Endothelial cell of umbilical vein (primary cell): ENCODE results near the gene KCND2. TPM values are rescaled to one million over a fixed set of nuclear protein-coding genes. Genes with fewer than 3 reads are reported as not detected.

ENCODE experiments used
- BruUV-seq: library from RNA; stranded (reverse); fragments of 400-500 nt; replicated peaks from 2 replicates; lab custom pipeline; 2021; lab: Mats Ljungman, UMichigan
- CTCF ChIA-PET: fragments of 300-600, 350-600 bp; sonication (Branson Sonifier 250); formaldehyde crosslinking; loops from one replicate; lab custom pipeline; 2021; ENCODE audit warnings: antibody characterized with exemption, inconsistent platforms; lab: Charles Lee
- POLR2A ChIA-PET: fragments of 300-600, 350-600 bp; sonication (Branson Sonifier 250); formaldehyde crosslinking; loops from one replicate; lab custom pipeline; 2021; ENCODE audit warnings: antibody characterized with exemption, inconsistent platforms; lab: Charles Lee
- DNase-seq: peaks from one replicate; pipeline ENCODE4 v3.0.0-alpha.2; 2011; ENCODE audit warnings: low read depth, low spot score
- FAIRE-seq: peaks from 2 replicates; lab custom pipeline; 2011; peaks lifted over from hg19 to GRCh38; lab: Jason Lieb, UNC
- H2AFZ ChIP-seq: 2 replicates; pipeline ENCODE4 v1.6.0; 2012; ENCODE audit warnings: low read depth, low read length, control low read depth, inconsistent platforms
- H3K27ac ChIP-seq: 2 replicates; pipeline ENCODE4 v1.5.1; 2011; ENCODE audit warnings: low read depth, mild to moderate bottlenecking, control low read depth, low read length, moderate library complexity; ENCODE audit not compliant: insufficient read depth
- H3K27me3 ChIP-seq, 2 experiments: 2 replicates each; pipeline versions ENCODE4 v1.6.0 to v1.6.1; 2011; ENCODE audit warnings: low read length in 2 of 2, mixed read lengths in 1 of 2; ENCODE audit not compliant: control insufficient read depth in 2 of 2, insufficient read depth in 2 of 2
- H3K36me3 ChIP-seq, 2 experiments: 2 replicates in 1 of 2; 3 replicates in 1 of 2; pipeline ENCODE4 v1.5.1; 2011; ENCODE audit warnings: low read length in 2 of 2, mild to moderate bottlenecking in 1 of 2, moderate library complexity in 1 of 2; ENCODE audit not compliant: control insufficient read depth in 2 of 2, insufficient read depth in 2 of 2; ENCODE audit errors: extremely low read depth in 1 of 2
- H3K4me1 ChIP-seq: 3 replicates; pipeline ENCODE4 v1.5.1; 2011; ENCODE audit warnings: mild to moderate bottlenecking, low read length; ENCODE audit not compliant: control insufficient read depth, insufficient read depth; ENCODE audit errors: extremely low read depth
- H3K4me2 ChIP-seq: 2 replicates; pipeline ENCODE4 v1.6.1; 2011; ENCODE audit warnings: low read length, control low read depth, mixed read lengths; ENCODE audit not compliant: insufficient read depth
- H3K4me3 ChIP-seq, 3 experiments: fragments of 200-600 bp in 1 of 3; sonication (generic), shearing (Covaris generic) in 1 of 3; replicated peaks in 1 of 3; 2 replicates each; pipeline ENCODE4 v1.5.1; 2011 to 2016; ENCODE audit warnings: control low read depth in 3 of 3, low read length in 3 of 3, mild to moderate bottlenecking in 2 of 3, inconsistent platforms in 1 of 3, low read depth in 1 of 3, moderate library complexity in 1 of 3; ENCODE audit not compliant: insufficient read depth in 1 of 3
- H3K79me2 ChIP-seq: 2 replicates; pipeline ENCODE4 v1.6.0; 2012; ENCODE audit warnings: low read length, inconsistent platforms; ENCODE audit not compliant: control insufficient read depth, insufficient read depth
- H3K9ac ChIP-seq: replicated peaks from 2 replicates; pipeline ENCODE3; 2011; ENCODE audit warnings: low read length, control low read depth; ENCODE audit not compliant: insufficient read depth; ENCODE audit errors: extremely low read depth
- H3K9me1 ChIP-seq: replicated peaks from 3 replicates; pipeline ENCODE4 v1.6.0; 2011; ENCODE audit warnings: mild to moderate bottlenecking, low read length; ENCODE audit not compliant: control insufficient read depth, insufficient read depth; ENCODE audit errors: extremely low read depth
- H3K9me3 ChIP-seq: replicated peaks from 2 replicates; pipeline ENCODE4 v1.5.1; 2012; ENCODE audit warnings: low read length, inconsistent platforms; ENCODE audit not compliant: control insufficient read depth, insufficient read depth
- H4K20me1 ChIP-seq: replicated peaks from 2 replicates; pipeline ENCODE3; 2011; ENCODE audit warnings: mild to moderate bottlenecking, low read length; ENCODE audit not compliant: control insufficient read depth, insufficient read depth; ENCODE audit errors: extremely low read depth
- CTCF ChIP-seq, 2 donors: IDR thresholded peaks; 1 replicate in 1 of 2; 2 replicates in 1 of 2; pipeline ENCODE4 v1.5.1; 2011; ENCODE audit warnings: low read length in 2 of 2, mild to moderate bottlenecking in 2 of 2, moderate library complexity in 2 of 2, control low read depth in 1 of 2, inconsistent platforms in 1 of 2, low read depth in 1 of 2; ENCODE audit not compliant: insufficient read depth in 1 of 2; ENCODE audit errors: extremely low read depth in 1 of 2
- EZH2 ChIP-seq: IDR thresholded peaks from 2 replicates; pipeline ENCODE4 v1.6.1; 2012; ENCODE audit warnings: borderline replicate concordance, low read depth, mild to moderate bottlenecking, moderate library complexity, low read length, inconsistent platforms; ENCODE audit not compliant: severe bottlenecking
- FOS ChIP-seq: IDR thresholded peaks from 2 replicates; pipeline ENCODE4 v1.6.1; 2011; ENCODE audit warnings: mild to moderate bottlenecking, low read length, moderate library complexity, borderline replicate concordance; ENCODE audit not compliant: insufficient read depth
- GATA2 ChIP-seq: IDR thresholded peaks from 2 replicates; pipeline ENCODE4 v1.7.0; 2011; ENCODE audit warnings: low read depth, mild to moderate bottlenecking, moderate library complexity, mixed read lengths, low read length; ENCODE audit not compliant: insufficient read length, insufficient read depth
- JUN ChIP-seq: IDR thresholded peaks from 2 replicates; pipeline ENCODE4 v1.6.1; 2011; ENCODE audit warnings: borderline replicate concordance, low read depth; ENCODE audit not compliant: insufficient read length, insufficient read depth
- MAX ChIP-seq: IDR thresholded peaks from 2 replicates; pipeline ENCODE4 v1.6.1; 2011; ENCODE audit not compliant: insufficient read depth, insufficient read length
- MYC ChIP-seq: IDR thresholded peaks from one replicate; pipeline ENCODE4 v1.6.1; 2011; ENCODE audit warnings: mild to moderate bottlenecking, low read depth, low read length
- POLR2A ChIP-seq: IDR thresholded peaks from 2 replicates; pipeline ENCODE4 v1.6.1; 2012; ENCODE audit warnings: low read depth, mild to moderate bottlenecking, control low read depth, low read length
- POLR2AphosphoS5 ChIP-seq: IDR thresholded peaks from 2 replicates; pipeline ENCODE4 v1.6.1; 2012; ENCODE audit warnings: low read depth, mild to moderate bottlenecking, control low read depth, low read length, moderate library complexity; ENCODE audit not compliant: insufficient read depth
- dilution Hi-C: fragments of 300-500 bp; cut with MboI; formaldehyde crosslinking; loops from one replicate; pipeline ENCODE4 v1.15.0; 2019; ENCODE audit warnings: low sequenced_read_pairs; ENCODE audit not compliant: extremely low pct_ligation_motif_present
- intact Hi-C: fragments of 100-400 bp; cut with micrococcal nuclease; formaldehyde crosslinking; loops from one replicate; pipeline ENCODE4 v1.10.0; 2022
- polyA plus RNA-seq, 4 experiments: library from polyadenylated mRNA; depleted of rRNA in 3 of 4; stranded (reverse) in 3 of 4; unstranded in 1 of 4; fragments of >200 nt; gene quantifications; 2 replicates each; pipeline versions ENCODE4 v1.2.1 to v1.2.3, GENCODE V29; 2011 to 2012; ENCODE audit warnings: missing spikeins in 1 of 4
- total RNA-seq: library from RNA; stranded (reverse); gene quantifications from 2 replicates; pipeline ENCODE4 v1.2.3, GENCODE V29; 2021

The KCND2 gene
- total and polyA plus RNA-seq, 2 donors (not counting 3 experiments of a cell fraction or from before 2014, with no cell fraction given) = not detected

- no peaks in the 10 kb centered on the region for H3K9me1 ChIP-seq
- H3K27ac ChIP-seq = no peak overlapping the region
- H3K4me2 ChIP-seq = no peak overlapping the region
- H3K9ac ChIP-seq = no peak overlapping the region
- ChIA-PET POLR2A (no interaction called here), CTCF (interaction anchor here (2.3 to 2.8 kb wide), 2 partner anchors 9 to 59 kb away, joined by 7 to 10 read pairs; no protein-coding TSS in a partner anchor)
- TF ChIP-seq POLR2A (no peak), FOS (no peak), MAX (no peak), GATA2 (no peak), JUN (no peak), MYC (no peak), POLR2AphosphoS5 (no peak), EZH2 (no peak), CTCF (IDR thresholded peaks at IDR 0.05; ENCODE audit: extremely low read depth in 1 of 2, insufficient read depth in 1 of 2, low read depth in 1 of 2, low read length in 2 of 2) (no peak)
- intact Hi-C loops (no loop called here), dilution Hi-C loops (no loop called here)
- no peak for DNase-seq
- H3K4me3 ChIP-seq = no peak overlapping the region
- H3K79me2 ChIP-seq = no peaks in the 10 kb centered on the region
- no peaks in the 10 kb centered on the region for H4K20me1 ChIP-seq
- BruUV-seq = no TSS peak
- H3K36me3 ChIP-seq = no peaks in the 10 kb centered on the region
- H3K27me3 ChIP-seq = no peaks in the 10 kb centered on the region
- no peak for FAIRE-seq
- no peaks in the 10 kb centered on the region for H3K9me3 ChIP-seq
- no peak overlapping the region for H2AFZ ChIP-seq
- no peaks in the 10 kb centered on the region for H3K4me1 ChIP-seq
These were observed 460.9 kb downstream of the KCND2 start for GRCh38 chr7:120733835-120734234.
